ENCODE measurements around the gene CENPO.

GRCh38 chr2:24814516-24814915 is 21.3 kb downstream of the CENPO start:
- TF ChIP-seq FOXK1 (CRISPR knock-in tag; IDR thresholded peaks at IDR 0.05): no peak
- TF ChIP-seq CTCF (IDR thresholded peaks at IDR 0.05): no peak
- no peak for TF ChIP-seq E2F1 (CRISPR knock-in tag; IDR thresholded peaks at IDR 0.05)
- TF ChIP-seq ARID4B (CRISPR knock-in tag; IDR thresholded peaks at IDR 0.05; ENCODE audit: borderline replicate concordance): no peak
- no peak for TF ChIP-seq NFYB (CRISPR knock-in tag; conservative IDR thresholded peaks at IDR 0.05; ENCODE audit: low read depth)
- TF ChIP-seq CREM (CRISPR knock-in tag; IDR thresholded peaks at IDR 0.05): no peak
- TF ChIP-seq ESRRA (CRISPR knock-in tag; IDR thresholded peaks at IDR 0.05; ENCODE audit: borderline replicate concordance): no peak
- TF ChIP-seq ATF2 (CRISPR knock-in tag; IDR thresholded peaks at IDR 0.05; ENCODE audit: borderline replicate concordance, low read depth): no peak
